Measurements from ENCODE around the gene DGCR2.
"Not testable (repeated sequence)": the region's sequence is repeated elsewhere in the genome, so short reads cannot be mapped to it uniquely, and the experiment has no call there.

Gene DGCR2

GRCh38 chr22:18994701-18995326 lies 127.4 kb downstream of the DGCR2 start:
- H3K9ac ChIP-seq (ENCODE audit: low read depth in 1 of 2, low read length in 2 of 2) = no peak overlapping the region

GRCh38 chr22:18994056-18994455 lies 128.2 kb downstream of the DGCR2 start:
- no peaks in the 10 kb centered on the region for H3K9me3 ChIP-seq (ENCODE audit: control insufficient read depth in 2 of 2, low read length in 2 of 2)
- H3K4me1 ChIP-seq (ENCODE audit: control insufficient read depth in 2 of 2, insufficient read depth in 2 of 2, low read length in 2 of 2) = no peaks in the 10 kb centered on the region
- peaks cover 0 to 5% of the 10 kb centered on the region in 2 donors for H3K27me3 ChIP-seq (ENCODE audit: control insufficient read depth in 2 of 2, insufficient read depth in 2 of 2, low read length in 2 of 2)
- no peaks in the 10 kb centered on the region for H3K36me3 ChIP-seq (ENCODE audit: control insufficient read depth in 2 of 2, insufficient read depth in 2 of 2, low read length in 2 of 2)
- no peak overlapping the region for H3K4me3 ChIP-seq (ENCODE audit: low read length in 2 of 2)
- H3K9ac ChIP-seq (ENCODE audit: low read depth in 1 of 2, low read length in 2 of 2) = no peak overlapping the region
- H3K27ac ChIP-seq (ENCODE audit: low read depth in 2 of 2, low read length in 2 of 2) = no peak overlapping the region

More at GRCh38 chr22:18994701-18995326, 127.4 kb downstream of the DGCR2 start:
- Histone ChIP-seq H3K27ac (ENCODE audit: low read depth in 2 of 2, low read length in 2 of 2) (no peak overlapping the region), H3K9me3 (ENCODE audit: control insufficient read depth in 2 of 2, low read length in 2 of 2) (no peaks in the 10 kb centered on the region), H3K4me3 (ENCODE audit: low read length in 2 of 2) (no peak overlapping the region), H3K4me1 (ENCODE audit: control insufficient read depth in 2 of 2, insufficient read depth in 2 of 2, low read length in 2 of 2) (no peaks in the 10 kb centered on the region), H3K36me3 (ENCODE audit: control insufficient read depth in 2 of 2, insufficient read depth in 2 of 2, low read length in 2 of 2) (no peaks in the 10 kb centered on the region), H3K27me3 (ENCODE audit: control insufficient read depth in 2 of 2, insufficient read depth in 2 of 2, low read length in 2 of 2) (peaks cover 0 to 5% of the 10 kb centered on the region in 2 donors)

GRCh38 chr22:18992543-18993198 lies 129.5 kb downstream of the DGCR2 start:
- no peaks in the 10 kb centered on the region for H3K36me3 ChIP-seq (ENCODE audit: control insufficient read depth in 2 of 2, insufficient read depth in 2 of 2, low read length in 2 of 2)
- peaks cover 0 to 4% of the 10 kb centered on the region in 2 donors for H3K27me3 ChIP-seq (ENCODE audit: control insufficient read depth in 2 of 2, insufficient read depth in 2 of 2, low read length in 2 of 2)
- H3K9me3 ChIP-seq (ENCODE audit: control insufficient read depth in 2 of 2, low read length in 2 of 2) = no peaks in the 10 kb centered on the region
- H3K4me1 ChIP-seq (ENCODE audit: control insufficient read depth in 2 of 2, insufficient read depth in 2 of 2, low read length in 2 of 2) = no peaks in the 10 kb centered on the region
- no peak overlapping the region for H3K27ac ChIP-seq (ENCODE audit: low read depth in 2 of 2, low read length in 2 of 2)
- H3K4me3 ChIP-seq (ENCODE audit: low read length in 2 of 2) = no peak overlapping the region
- no peak overlapping the region for H3K9ac ChIP-seq (ENCODE audit: low read depth in 1 of 2, low read length in 2 of 2)

GRCh38 chr22:18991821-18992442 lies 130.3 kb downstream of the DGCR2 start:
- no peak overlapping the region for H3K27ac ChIP-seq (ENCODE audit: low read depth in 2 of 2, low read length in 2 of 2)
- no peak overlapping the region for H3K9ac ChIP-seq (ENCODE audit: low read depth in 1 of 2, low read length in 2 of 2)
- H3K4me1 ChIP-seq (ENCODE audit: control insufficient read depth in 2 of 2, insufficient read depth in 2 of 2, low read length in 2 of 2) = no peaks in the 10 kb centered on the region
- H3K27me3 ChIP-seq (ENCODE audit: control insufficient read depth in 2 of 2, insufficient read depth in 2 of 2, low read length in 2 of 2) = no peaks in the 10 kb centered on the region
- no peaks in the 10 kb centered on the region for H3K36me3 ChIP-seq (ENCODE audit: control insufficient read depth in 2 of 2, insufficient read depth in 2 of 2, low read length in 2 of 2)
- H3K9me3 ChIP-seq (ENCODE audit: control insufficient read depth in 2 of 2, low read length in 2 of 2) = no peaks in the 10 kb centered on the region
- no peak overlapping the region for H3K4me3 ChIP-seq (ENCODE audit: low read length in 2 of 2)

- Histone ChIP-seq H3K36me3 (ENCODE audit: control insufficient read depth in 2 of 2, insufficient read depth in 2 of 2, low read length in 2 of 2) (no peaks in the 10 kb centered on the region), H3K27ac (ENCODE audit: low read depth in 2 of 2, low read length in 2 of 2) (no peak overlapping the region), H3K4me1 (ENCODE audit: control insufficient read depth in 2 of 2, insufficient read depth in 2 of 2, low read length in 2 of 2) (no peaks in the 10 kb centered on the region), H3K4me3 (ENCODE audit: low read length in 2 of 2) (no peak overlapping the region), H3K27me3 (ENCODE audit: control insufficient read depth in 2 of 2, insufficient read depth in 2 of 2, low read length in 2 of 2) (no peaks in the 10 kb centered on the region), H3K9me3 (ENCODE audit: control insufficient read depth in 2 of 2, low read length in 2 of 2) (no peaks in the 10 kb centered on the region), H3K9ac (ENCODE audit: low read depth in 1 of 2, low read length in 2 of 2) (no peak overlapping the region)
Observed at GRCh38 chr22:18991138-18991432, 131.1 kb downstream of the DGCR2 start.

GRCh38 chr22:18990355-18991137 lies 131.7 kb downstream of the DGCR2 start:
- Histone ChIP-seq H3K27me3 (ENCODE audit: control insufficient read depth in 2 of 2, insufficient read depth in 2 of 2, low read length in 2 of 2) (no peaks in the 10 kb centered on the region), H3K4me1 (ENCODE audit: control insufficient read depth in 2 of 2, insufficient read depth in 2 of 2, low read length in 2 of 2) (no peaks in the 10 kb centered on the region), H3K9me3 (ENCODE audit: control insufficient read depth in 2 of 2, low read length in 2 of 2) (no peaks in the 10 kb centered on the region), H3K36me3 (ENCODE audit: control insufficient read depth in 2 of 2, insufficient read depth in 2 of 2, low read length in 2 of 2) (no peaks in the 10 kb centered on the region), H3K27ac (ENCODE audit: low read depth in 2 of 2, low read length in 2 of 2) (no peak overlapping the region), H3K4me3 (ENCODE audit: low read length in 2 of 2) (no peak overlapping the region), H3K9ac (ENCODE audit: low read depth in 1 of 2, low read length in 2 of 2) (no peak overlapping the region)

GRCh38 chr22:18988958-18989357 lies 133.3 kb downstream of the DGCR2 start:
- Histone ChIP-seq H3K4me3 (ENCODE audit: low read length in 2 of 2) (no peak overlapping the region), H3K27ac (ENCODE audit: low read depth in 2 of 2, low read length in 2 of 2) (no peak overlapping the region), H3K4me1 (ENCODE audit: control insufficient read depth in 2 of 2, insufficient read depth in 2 of 2, low read length in 2 of 2) (no peaks in the 10 kb centered on the region), H3K9ac (ENCODE audit: low read depth in 1 of 2, low read length in 2 of 2) (no peak overlapping the region), H3K36me3 (ENCODE audit: control insufficient read depth in 2 of 2, insufficient read depth in 2 of 2, low read length in 2 of 2) (no peaks in the 10 kb centered on the region), H3K9me3 (ENCODE audit: control insufficient read depth in 2 of 2, low read length in 2 of 2) (no peaks in the 10 kb centered on the region), H3K27me3 (ENCODE audit: control insufficient read depth in 2 of 2, insufficient read depth in 2 of 2, low read length in 2 of 2) (no peaks in the 10 kb centered on the region)

GRCh38 chr22:18987765-18988164 lies 134.4 kb downstream of the DGCR2 start:
- Histone ChIP-seq H3K27ac (ENCODE audit: low read depth in 2 of 2, low read length in 2 of 2) (no peak overlapping the region), H3K27me3 (ENCODE audit: control insufficient read depth in 2 of 2, insufficient read depth in 2 of 2, low read length in 2 of 2) (no peaks in the 10 kb centered on the region), H3K9me3 (ENCODE audit: control insufficient read depth in 2 of 2, low read length in 2 of 2) (no peaks in the 10 kb centered on the region), H3K36me3 (ENCODE audit: control insufficient read depth in 2 of 2, insufficient read depth in 2 of 2, low read length in 2 of 2) (no peaks in the 10 kb centered on the region), H3K9ac (ENCODE audit: low read depth in 1 of 2, low read length in 2 of 2) (no peak overlapping the region), H3K4me1 (ENCODE audit: control insufficient read depth in 2 of 2, insufficient read depth in 2 of 2, low read length in 2 of 2) (no peaks in the 10 kb centered on the region), H3K4me3 (ENCODE audit: low read length in 2 of 2) (no peak overlapping the region)

GRCh38 chr22:18987114-18987513 lies 135.1 kb downstream of the DGCR2 start:
- H3K4me3 ChIP-seq (ENCODE audit: low read length in 2 of 2); H3K27me3 ChIP-seq (ENCODE audit: control insufficient read depth in 2 of 2, insufficient read depth in 2 of 2, low read length in 2 of 2); H3K4me1 ChIP-seq (ENCODE audit: control insufficient read depth in 2 of 2, insufficient read depth in 2 of 2, low read length in 2 of 2); H3K36me3 ChIP-seq (ENCODE audit: control insufficient read depth in 2 of 2, insufficient read depth in 2 of 2, low read length in 2 of 2); H3K9ac ChIP-seq (ENCODE audit: low read depth in 1 of 2, low read length in 2 of 2); H3K27ac ChIP-seq (ENCODE audit: low read depth in 2 of 2, low read length in 2 of 2); H3K9me3 ChIP-seq (ENCODE audit: control insufficient read depth in 2 of 2, low read length in 2 of 2): not testable (repeated sequence)

Data from mucosa of rectum (tissue), 2 donors.